HCT116 (cell line): ENCODE data around the gene ADGRD1. TPM values are rescaled to one million over a fixed set of nuclear protein-coding genes. Genes with fewer than 3 reads are reported as not detected.

ENCODE experiments used
- ATAC-seq: fragments of 200-7000 bp; cut with Tn5 transposase; 2 replicates; pipeline ENCODE4 v1.9.1; 2020; ENCODE audit warnings: mild to moderate bottlenecking, moderate library complexity
- BruUV-seq: library from RNA; stranded (reverse); fragments of 400-500 nt; replicated peaks from 2 replicates; lab custom pipeline; 2021; lab: Mats Ljungman, UMichigan
- CTCF ChIA-PET: fragments of 300-600 bp; sonication (Branson Sonifier 250); formaldehyde crosslinking; loops from one replicate; lab custom pipeline; 2021; ENCODE audit warnings: antibody characterized with exemption; lab: Charles Lee
- POLR2A ChIA-PET: fragments of 300-600, 350-600 bp; sonication (Branson Sonifier 250); formaldehyde crosslinking; loops from one replicate; lab custom pipeline; 2021; ENCODE audit warnings: antibody characterized with exemption; lab: Charles Lee
- RAD21 ChIA-PET, 2 experiments: fragments of 300-600 bp; sonication (Branson Sonifier 250); formaldehyde crosslinking; loops; one replicate each; lab custom pipeline; 2023; ENCODE audit warnings: low total read pairs in 2 of 2; ENCODE audit not compliant: uncharacterized antibody in 2 of 2, unreplicated experiment in 2 of 2, low non-redundant PET in 1 of 2; lab: Charles Lee
- DNase-seq: peaks from one replicate; pipeline ENCODE4 v3.0.0-alpha.2; 2010; ENCODE audit warnings: low read depth, low spot score
- H2AFZ ChIP-seq: fragments of 200-600 bp; shearing (Covaris generic), sonication (generic); 2 replicates; pipeline ENCODE4 v1.6.1; 2017; ENCODE audit warnings: low read depth, mixed run types, mixed read lengths, antibody characterized with exemption, low read length; ENCODE audit not compliant: poor library complexity, severe bottlenecking
- H3K27ac ChIP-seq: 2 replicates; pipeline ENCODE4 v1.5.1; 2012; ENCODE audit warnings: low read depth, low read length
- H3K27me3 ChIP-seq: fragments of 200-600 bp; sonication (generic); 2 replicates; pipeline ENCODE4 v1.6.1; 2016; ENCODE audit warnings: mixed run types, low read length, mixed read lengths; ENCODE audit not compliant: insufficient read depth
- H3K36me3 ChIP-seq, 2 experiments: fragments of 200-500 bp in 1 of 2; fragments of 200-600 bp in 1 of 2; sonication (Bioruptor generic) in 1 of 2; sonication (generic) in 1 of 2; 2 replicates each; pipeline versions ENCODE4 v1.5.1 to v1.6.1; 2014 to 2016; ENCODE audit warnings: low read length in 2 of 2, inconsistent platforms in 1 of 2, mixed read lengths in 1 of 2, mixed run types in 1 of 2; ENCODE audit not compliant: insufficient read depth in 2 of 2, control insufficient read depth in 1 of 2
- H3K4me1 ChIP-seq, 2 experiments: fragments of 200-600 bp in 1 of 2; sonication (generic) in 1 of 2; 2 replicates each; pipeline versions ENCODE4 v1.5.1 to v1.6.1; 2012 to 2017; ENCODE audit warnings: low read length in 2 of 2, inconsistent platforms in 1 of 2, mild to moderate bottlenecking in 1 of 2, mixed read lengths in 1 of 2, mixed run types in 1 of 2, moderate library complexity in 1 of 2; ENCODE audit not compliant: insufficient read depth in 2 of 2, control insufficient read depth in 1 of 2
- H3K4me2 ChIP-seq: fragments of 200-600 bp; sonication (generic); 2 replicates; pipeline ENCODE4 v1.6.1; 2017; ENCODE audit warnings: mixed run types, low read length, mixed read lengths
- H3K4me3 ChIP-seq, 2 experiments: fragments of 200-600 bp in 1 of 2; sonication (generic) in 1 of 2; replicated peaks in 1 of 2; 2 replicates each; pipeline ENCODE4 v1.5.1; 2011 to 2016; ENCODE audit warnings: low read length in 2 of 2, control low read depth in 1 of 2, low read depth in 1 of 2, mild to moderate bottlenecking in 1 of 2, mixed read lengths in 1 of 2, mixed run types in 1 of 2
- H3K79me2 ChIP-seq: fragments of 200-600 bp; sonication (generic); 2 replicates; pipeline ENCODE4 v1.6.1; 2017; ENCODE audit warnings: mild to moderate bottlenecking, mixed run types, low read length, moderate library complexity, mixed read lengths; ENCODE audit not compliant: insufficient read depth
- H3K9ac ChIP-seq: fragments of 200-600 bp; sonication (generic); 2 replicates; pipeline ENCODE4 v1.6.1; 2016; ENCODE audit warnings: low read length, mixed read lengths
- H3K9me2 ChIP-seq: fragments of 200-600 bp; sonication (generic), shearing (Covaris generic); 2 replicates; pipeline ENCODE4 v1.6.1; 2017; ENCODE audit warnings: mixed run types, mild to moderate bottlenecking, moderate library complexity; ENCODE audit not compliant: insufficient read depth
- H3K9me3 ChIP-seq, 2 experiments: fragments of 200-500 bp in 1 of 2; fragments of 200-600 bp in 1 of 2; sonication (Bioruptor generic) in 1 of 2; sonication (generic) in 1 of 2; 2 replicates each; pipeline ENCODE4 v1.6.1; 2014 to 2017; ENCODE audit warnings: low read length in 2 of 2, mixed read lengths in 2 of 2, inconsistent platforms in 1 of 2, low read depth in 1 of 2, mild to moderate bottlenecking in 1 of 2, mixed run types in 1 of 2, moderate library complexity in 1 of 2; ENCODE audit not compliant: control insufficient read depth in 1 of 2, insufficient read depth in 1 of 2
- H4K20me1 ChIP-seq: fragments of 200-600 bp; sonication (generic), shearing (Covaris generic); 2 replicates; pipeline ENCODE4 v1.6.1; 2017; ENCODE audit warnings: mixed run types, mild to moderate bottlenecking, moderate library complexity; ENCODE audit not compliant: insufficient read depth
- EGR1 ChIP-seq: IDR thresholded peaks from 2 replicates; pipeline ENCODE4 v1.6.1; 2012; ENCODE audit warnings: low read depth
- FOSL1 ChIP-seq: IDR thresholded peaks from 2 replicates; pipeline ENCODE4 v1.6.1; 2012; ENCODE audit warnings: low read depth
- JUND ChIP-seq: IDR thresholded peaks from 2 replicates; pipeline ENCODE4 v1.6.1; 2012
- POLR2A ChIP-seq: IDR thresholded peaks from 2 replicates; pipeline ENCODE4 v1.7.0; 2011; ENCODE audit warnings: borderline replicate concordance; ENCODE audit not compliant: insufficient read depth, insufficient read length; ENCODE audit errors: extremely low read depth
- RAD21 ChIP-seq: IDR thresholded peaks from 2 replicates; pipeline ENCODE4 v1.6.1; 2012; ENCODE audit warnings: low read depth, mild to moderate bottlenecking
- REST ChIP-seq: IDR thresholded peaks from 2 replicates; pipeline ENCODE4 v1.6.1; 2012; ENCODE audit warnings: low read depth
- SIN3A ChIP-seq: IDR thresholded peaks from 2 replicates; pipeline ENCODE4 v1.6.1; 2012; ENCODE audit warnings: low read depth
- SP1 ChIP-seq: IDR thresholded peaks from 2 replicates; pipeline ENCODE4 v1.6.1; 2012; ENCODE audit warnings: low read depth
- ZNF274 ChIP-seq: fragments of 200-500 bp; sonication (Bioruptor generic); IDR thresholded peaks from 2 replicates; pipeline ENCODE4 v1.6.1; 2014; ENCODE audit warnings: mild to moderate bottlenecking, low read depth, low read length, inconsistent platforms
- intact Hi-C: fragments of 100-400 bp; cut with micrococcal nuclease; formaldehyde crosslinking; loops from 2 replicates; pipeline ENCODE4 v1.10.0; 2022
- total RNA-seq: library from RNA; stranded (reverse); gene quantifications from one replicate; pipeline ENCODE4 v1.2.1, GENCODE V29; 2021; ENCODE audit not compliant: unreplicated experiment
- TF ChIP-seq, protein P1 (sequence below): IDR thresholded peaks from 2 replicates; pipeline ENCODE4 v1.6.1; 2012
- TF ChIP-seq, protein P2 (sequence below): IDR thresholded peaks from 2 replicates; pipeline ENCODE4 v1.6.1; 2012
- TF ChIP-seq, protein P3 (sequence below): IDR thresholded peaks from 2 replicates; pipeline ENCODE4 v1.6.1; 2011; ENCODE audit warnings: mild to moderate bottlenecking, low read length, moderate library complexity; ENCODE audit not compliant: insufficient replicate concordance; ENCODE audit errors: extremely low read depth

ADGRD1 gene
- total RNA-seq, 1 experiment from 2014 or later, result 0.44 TPM

DNA sequence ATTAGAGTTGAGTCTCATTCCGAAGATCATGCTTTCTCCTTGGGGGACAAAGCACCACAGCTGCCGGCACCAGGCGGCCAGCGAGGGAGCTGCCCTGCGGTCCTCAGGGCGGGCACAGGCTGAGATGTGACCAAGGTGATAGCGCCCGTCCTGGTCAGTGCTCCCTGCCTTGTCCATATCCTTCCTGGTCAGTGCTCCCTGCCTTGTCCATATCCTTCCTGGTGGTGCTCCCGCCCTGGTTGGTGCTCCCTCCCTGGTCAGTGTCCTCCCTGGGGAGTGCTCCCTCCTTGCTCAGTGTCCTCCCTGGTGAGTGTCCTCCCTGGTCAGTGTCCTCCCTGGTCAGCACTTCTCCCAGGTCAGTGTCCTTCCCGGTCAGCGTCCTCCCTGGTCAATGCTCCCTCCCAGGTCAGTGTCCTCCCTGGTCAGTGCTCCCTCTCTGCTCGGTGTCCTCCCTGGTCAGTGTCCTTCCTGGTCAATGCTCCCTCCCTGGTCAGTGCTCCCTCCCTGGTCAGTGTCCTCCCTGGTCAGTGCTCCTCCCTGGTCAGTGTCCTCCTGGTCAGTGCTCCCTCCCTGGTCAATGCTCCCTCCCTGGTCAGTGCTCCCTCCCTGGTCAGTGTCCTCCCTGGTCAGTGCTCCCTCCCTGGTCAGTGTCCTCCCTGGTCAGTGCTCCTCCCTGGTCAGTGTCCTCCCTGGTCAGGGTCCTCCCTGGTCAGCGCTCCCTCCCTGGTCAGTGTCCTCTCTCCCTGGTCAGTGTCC lies 92.2 kb downstream of the ADGRD1 start (continued):
- TF ChIP-seq ZNF274 (no peak), POLR2A (no peak), JUND (no peak), EGR1 (no peak)
- TF ChIP-seq, all 23 proteins: peak for 0

- H3K4me3 ChIP-seq, result no peak overlapping the region
- RAD21 ChIA-PET, result no interaction called here
- H3K9me3 ChIP-seq, result no peaks in the 10 kb centered on the region
- no peaks in the 10 kb centered on the region for H3K79me2 ChIP-seq
- H3K4me2 ChIP-seq, result no peak overlapping the region
- POLR2A ChIA-PET, result no interaction called here
- intact Hi-C loops, result no loop called here
- no peaks in the 10 kb centered on the region for H3K36me3 ChIP-seq
- no peak overlapping the region for H2AFZ ChIP-seq
- H3K4me1 ChIP-seq, result no peaks in the 10 kb centered on the region
- ATAC-seq, result 0 out of 2 replicates have a peak, but pooled peaks have one; percentile 8
- H3K9me2 ChIP-seq, result no peaks in the 10 kb centered on the region
- BruUV-seq, result no TSS peak
- H4K20me1 ChIP-seq, result no peaks in the 10 kb centered on the region
- CTCF ChIA-PET, result no interaction called here
- H3K9ac ChIP-seq, result no peak overlapping the region
- TF ChIP-seq, protein P1, sequence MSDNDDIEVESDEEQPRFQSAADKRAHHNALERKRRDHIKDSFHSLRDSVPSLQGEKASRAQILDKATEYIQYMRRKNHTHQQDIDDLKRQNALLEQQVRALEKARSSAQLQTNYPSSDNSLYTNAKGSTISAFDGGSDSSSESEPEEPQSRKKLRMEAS, result no peak
- no peak for TF ChIP-seq POLR2A
- no peak for TF ChIP-seq RAD21
- TF ChIP-seq, protein P2, sequence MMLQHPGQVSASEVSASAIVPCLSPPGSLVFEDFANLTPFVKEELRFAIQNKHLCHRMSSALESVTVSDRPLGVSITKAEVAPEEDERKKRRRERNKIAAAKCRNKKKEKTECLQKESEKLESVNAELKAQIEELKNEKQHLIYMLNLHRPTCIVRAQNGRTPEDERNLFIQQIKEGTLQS, result no peak
- no peak for TF ChIP-seq SP1
- TF ChIP-seq REST, result no peak
- TF ChIP-seq, protein P3, sequence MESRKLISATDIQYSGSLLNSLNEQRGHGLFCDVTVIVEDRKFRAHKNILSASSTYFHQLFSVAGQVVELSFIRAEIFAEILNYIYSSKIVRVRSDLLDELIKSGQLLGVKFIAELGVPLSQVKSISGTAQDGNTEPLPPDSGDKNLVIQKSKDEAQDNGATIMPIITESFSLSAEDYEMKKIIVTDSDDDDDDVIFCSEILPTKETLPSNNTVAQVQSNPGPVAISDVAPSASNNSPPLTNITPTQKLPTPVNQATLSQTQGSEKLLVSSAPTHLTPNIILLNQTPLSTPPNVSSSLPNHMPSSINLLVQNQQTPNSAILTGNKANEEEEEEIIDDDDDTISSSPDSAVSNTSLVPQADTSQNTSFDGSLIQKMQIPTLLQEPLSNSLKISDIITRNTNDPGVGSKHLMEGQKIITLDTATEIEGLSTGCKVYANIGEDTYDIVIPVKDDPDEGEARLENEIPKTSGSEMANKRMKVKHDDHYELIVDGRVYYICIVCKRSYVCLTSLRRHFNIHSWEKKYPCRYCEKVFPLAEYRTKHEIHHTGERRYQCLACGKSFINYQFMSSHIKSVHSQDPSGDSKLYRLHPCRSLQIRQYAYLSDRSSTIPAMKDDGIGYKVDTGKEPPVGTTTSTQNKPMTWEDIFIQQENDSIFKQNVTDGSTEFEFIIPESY, result no peak
- TF ChIP-seq SIN3A, result no peak
- TF ChIP-seq ZNF274, result no peak
- TF ChIP-seq FOSL1, result no peak
- no peak for TF ChIP-seq EGR1
- TF ChIP-seq, all 23 proteins: peak for 0
- no peak for DNase-seq
- H3K27me3 ChIP-seq, result 0 out of 2 replicates have a peak, but pooled peaks cover 5% of the 10 kb centered on the region
- H3K27ac ChIP-seq, result no peak overlapping the region
Measured at GRCh38 chr12:131046813-131047788, 93.4 kb downstream of the ADGRD1 start.
